ENCODE data around the gene FMN2.

The FMN2 gene

DNA sequence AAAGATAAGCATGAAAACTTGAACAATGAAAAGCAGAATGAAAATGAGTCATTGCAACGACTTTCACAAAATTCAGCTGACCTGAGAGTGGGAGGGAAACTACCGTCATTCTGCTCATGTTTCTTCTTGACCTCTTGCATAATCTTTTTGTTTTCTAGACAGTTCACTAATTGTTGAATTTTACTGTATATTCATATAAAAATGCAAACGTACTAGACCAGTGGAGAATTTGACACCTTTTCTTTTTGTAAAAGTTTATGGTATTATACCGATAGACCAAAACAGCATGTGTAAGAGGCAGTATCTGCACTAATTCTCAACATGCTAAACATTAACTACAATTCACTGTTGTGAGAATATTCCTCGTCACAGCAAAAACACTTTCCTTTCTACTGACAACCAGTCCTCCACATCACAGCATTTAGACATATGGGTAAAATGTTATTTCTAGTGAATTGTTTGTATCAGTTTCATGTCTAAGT lies 382.5 kb downstream of the FMN2 start:
- TF ChIP-seq, protein P1, sequence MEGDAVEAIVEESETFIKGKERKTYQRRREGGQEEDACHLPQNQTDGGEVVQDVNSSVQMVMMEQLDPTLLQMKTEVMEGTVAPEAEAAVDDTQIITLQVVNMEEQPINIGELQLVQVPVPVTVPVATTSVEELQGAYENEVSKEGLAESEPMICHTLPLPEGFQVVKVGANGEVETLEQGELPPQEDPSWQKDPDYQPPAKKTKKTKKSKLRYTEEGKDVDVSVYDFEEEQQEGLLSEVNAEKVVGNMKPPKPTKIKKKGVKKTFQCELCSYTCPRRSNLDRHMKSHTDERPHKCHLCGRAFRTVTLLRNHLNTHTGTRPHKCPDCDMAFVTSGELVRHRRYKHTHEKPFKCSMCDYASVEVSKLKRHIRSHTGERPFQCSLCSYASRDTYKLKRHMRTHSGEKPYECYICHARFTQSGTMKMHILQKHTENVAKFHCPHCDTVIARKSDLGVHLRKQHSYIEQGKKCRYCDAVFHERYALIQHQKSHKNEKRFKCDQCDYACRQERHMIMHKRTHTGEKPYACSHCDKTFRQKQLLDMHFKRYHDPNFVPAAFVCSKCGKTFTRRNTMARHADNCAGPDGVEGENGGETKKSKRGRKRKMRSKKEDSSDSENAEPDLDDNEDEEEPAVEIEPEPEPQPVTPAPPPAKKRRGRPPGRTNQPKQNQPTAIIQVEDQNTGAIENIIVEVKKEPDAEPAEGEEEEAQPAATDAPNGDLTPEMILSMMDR (conservative IDR thresholded peaks at IDR 0.05; ENCODE audit: control insufficient read depth, insufficient read depth, low read depth, low read length): no peak
- H3K4me3 ChIP-seq (ENCODE audit: control insufficient read depth, low read depth, low read length): no peak overlapping the region
- peak; percentile 87 for DNase-seq (ENCODE audit: low read depth)

- no peak overlapping the region for H3K4me3 ChIP-seq (ENCODE audit: control insufficient read depth, low read depth, low read length)
- TF ChIP-seq, protein P1 (conservative IDR thresholded peaks at IDR 0.05; ENCODE audit: control insufficient read depth, insufficient read depth, low read depth, low read length): no peak
- no peak for DNase-seq (ENCODE audit: low read depth)
Observed at GRCh38 chr1:240475832-240476231, 384.1 kb downstream of the FMN2 start.

- DNase-seq (ENCODE audit: low read depth): no peak
- no peak overlapping the region for H3K4me3 ChIP-seq (ENCODE audit: control insufficient read depth, low read depth, low read length)
- TF ChIP-seq, protein P1 (conservative IDR thresholded peaks at IDR 0.05; ENCODE audit: control insufficient read depth, insufficient read depth, low read depth, low read length): no peak
Observed at GRCh38 chr1:240478536-240478935, 386.9 kb downstream of the FMN2 start.

- no peak for DNase-seq (ENCODE audit: low read depth)
- TF ChIP-seq, protein P1 (conservative IDR thresholded peaks at IDR 0.05; ENCODE audit: control insufficient read depth, insufficient read depth, low read depth, low read length): no peak
- no peak overlapping the region for H3K4me3 ChIP-seq (ENCODE audit: control insufficient read depth, low read depth, low read length)
Observed at GRCh38 chr1:240484804-240485443, 393.2 kb downstream of the FMN2 start.

DNA sequence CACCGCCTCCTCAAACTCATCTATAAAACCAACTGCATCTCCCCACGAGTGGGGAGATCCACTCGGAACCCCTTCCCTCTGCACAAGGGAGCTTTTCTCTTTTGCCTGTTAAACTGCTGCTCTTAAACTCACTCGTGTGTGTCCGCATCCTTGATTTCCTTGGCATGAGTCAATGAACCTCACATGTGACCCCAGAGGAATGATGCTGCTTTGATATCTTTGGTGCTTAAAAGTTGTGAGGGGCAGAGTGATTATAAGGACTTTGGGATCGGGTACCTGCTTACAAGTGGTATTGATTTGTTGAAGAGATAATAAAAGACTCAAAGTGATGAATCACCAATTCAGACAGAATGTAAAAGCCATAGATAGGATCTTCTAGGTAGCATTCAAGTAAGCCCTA lies 394.9 kb downstream of the FMN2 start:
- H3K4me3 ChIP-seq (ENCODE audit: control insufficient read depth, low read depth, low read length): no peak overlapping the region
- no peak for DNase-seq (ENCODE audit: low read depth)
- TF ChIP-seq, protein P1 (conservative IDR thresholded peaks at IDR 0.05; ENCODE audit: control insufficient read depth, insufficient read depth, low read depth, low read length): no peak

DNA sequence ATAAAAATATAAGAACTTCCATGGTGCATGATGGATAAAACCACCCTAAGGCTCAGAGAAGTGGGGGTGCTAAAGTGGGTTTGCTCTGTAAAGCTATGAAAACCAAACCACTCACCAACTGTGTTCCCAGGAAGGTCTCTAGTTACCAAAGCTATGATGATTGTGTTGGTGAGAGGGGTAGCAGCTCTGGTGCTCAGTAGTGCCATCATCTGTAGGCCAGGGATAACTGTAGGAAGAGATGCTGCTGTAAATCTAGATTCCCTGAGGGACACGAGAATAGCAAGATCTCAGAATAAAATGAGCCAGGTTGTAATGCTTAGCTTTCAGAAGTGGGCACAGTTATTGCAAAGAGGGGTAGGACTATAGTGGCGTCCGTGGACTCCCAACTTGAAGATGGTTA lies 395.8 kb downstream of the FMN2 start:
- DNase-seq (ENCODE audit: low read depth): no peak
- no peak overlapping the region for H3K4me3 ChIP-seq (ENCODE audit: control insufficient read depth, low read depth, low read length)
- TF ChIP-seq, protein P1 (conservative IDR thresholded peaks at IDR 0.05; ENCODE audit: control insufficient read depth, insufficient read depth, low read depth, low read length): no peak

All from fibroblast of mammary gland (primary cell).